SIG-M5 treated with dmso at 0.1 percent for 504 hours (cell line): Measurements from ENCODE around the gene PAH.

ENCODE experiments used
- DNase-seq: peaks from one replicate; lab custom pipeline; 2025; ENCODE audit not compliant: unreplicated experiment; lab: John Stamatoyannopoulos, UW

PAH gene

DNA sequence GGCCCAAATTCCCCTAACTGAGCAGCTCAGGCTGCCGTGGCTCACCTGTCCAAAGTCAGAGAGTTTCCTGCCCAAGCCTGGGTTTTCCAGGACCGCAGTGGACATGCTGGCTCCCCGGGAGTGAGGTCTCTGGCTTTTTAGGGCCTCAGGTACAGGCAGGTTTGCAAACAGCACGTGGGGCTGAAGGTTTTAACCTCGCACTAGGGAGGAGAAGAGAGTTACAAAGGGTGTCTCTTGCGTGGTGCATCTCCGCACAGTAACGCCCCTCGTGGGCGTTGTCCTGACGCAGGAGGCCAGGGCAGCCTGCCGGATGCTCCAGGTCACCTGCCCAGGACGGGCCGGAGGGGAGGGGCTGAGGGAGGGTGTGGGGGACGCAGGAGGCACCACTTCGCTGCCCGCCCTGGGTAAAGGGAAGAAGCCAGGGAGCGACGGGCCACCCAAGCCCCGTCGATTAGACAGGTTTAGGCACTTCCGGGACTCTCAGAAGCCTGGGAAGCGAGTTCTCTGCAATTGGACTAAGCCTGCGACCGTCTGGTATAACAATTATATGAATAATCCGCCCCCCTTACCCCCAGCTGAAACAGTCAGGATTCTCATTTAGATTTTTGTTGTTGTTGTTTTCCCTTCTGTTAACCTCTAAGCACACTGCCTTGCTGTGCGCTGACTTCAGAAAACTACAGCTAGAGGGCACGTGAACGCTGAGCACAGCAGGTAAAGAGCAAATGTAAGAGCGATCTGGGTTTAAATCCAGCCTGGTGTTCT is at the start of gene PAH:
TSS of gene PAH (minus strand) at position 219 of the 762 bp plus-strand sequence. CDS start at position 105, 114 bp downstream.
- DNase-seq = no peak

DNA sequence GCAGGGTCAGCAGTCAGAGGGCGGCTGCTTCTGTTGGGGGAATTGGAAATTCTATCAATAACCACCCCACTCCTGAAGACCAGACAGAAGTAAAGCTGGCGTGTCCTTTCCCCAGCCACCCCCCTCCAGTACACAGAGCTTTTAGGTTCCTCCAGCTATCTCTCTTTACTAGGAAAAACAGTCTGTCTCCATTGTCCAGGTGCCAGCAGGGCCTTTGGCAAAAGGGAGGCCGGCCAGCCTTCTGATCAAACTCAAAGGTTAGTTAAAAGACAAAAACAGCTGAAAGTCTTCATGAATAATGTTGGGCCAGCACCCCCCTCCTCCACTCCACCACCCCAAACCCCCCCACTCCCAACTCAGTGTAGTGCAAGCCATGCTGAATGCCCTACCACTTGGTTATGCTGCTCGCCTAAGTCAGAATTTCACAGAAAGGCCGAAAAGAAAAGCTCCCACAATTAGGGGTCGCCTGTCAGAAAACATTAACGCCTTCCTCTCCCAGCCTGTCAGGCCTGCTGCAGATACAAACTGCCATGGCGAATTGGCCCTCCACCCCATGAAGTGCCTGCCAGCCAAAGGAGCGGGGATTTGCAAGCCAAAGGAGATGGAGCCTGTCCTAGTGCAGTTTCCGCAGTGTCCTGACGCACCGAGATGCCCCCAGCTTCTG is 49.3 kb upstream of the PAH start:
- DNase-seq = no peak

DNA sequence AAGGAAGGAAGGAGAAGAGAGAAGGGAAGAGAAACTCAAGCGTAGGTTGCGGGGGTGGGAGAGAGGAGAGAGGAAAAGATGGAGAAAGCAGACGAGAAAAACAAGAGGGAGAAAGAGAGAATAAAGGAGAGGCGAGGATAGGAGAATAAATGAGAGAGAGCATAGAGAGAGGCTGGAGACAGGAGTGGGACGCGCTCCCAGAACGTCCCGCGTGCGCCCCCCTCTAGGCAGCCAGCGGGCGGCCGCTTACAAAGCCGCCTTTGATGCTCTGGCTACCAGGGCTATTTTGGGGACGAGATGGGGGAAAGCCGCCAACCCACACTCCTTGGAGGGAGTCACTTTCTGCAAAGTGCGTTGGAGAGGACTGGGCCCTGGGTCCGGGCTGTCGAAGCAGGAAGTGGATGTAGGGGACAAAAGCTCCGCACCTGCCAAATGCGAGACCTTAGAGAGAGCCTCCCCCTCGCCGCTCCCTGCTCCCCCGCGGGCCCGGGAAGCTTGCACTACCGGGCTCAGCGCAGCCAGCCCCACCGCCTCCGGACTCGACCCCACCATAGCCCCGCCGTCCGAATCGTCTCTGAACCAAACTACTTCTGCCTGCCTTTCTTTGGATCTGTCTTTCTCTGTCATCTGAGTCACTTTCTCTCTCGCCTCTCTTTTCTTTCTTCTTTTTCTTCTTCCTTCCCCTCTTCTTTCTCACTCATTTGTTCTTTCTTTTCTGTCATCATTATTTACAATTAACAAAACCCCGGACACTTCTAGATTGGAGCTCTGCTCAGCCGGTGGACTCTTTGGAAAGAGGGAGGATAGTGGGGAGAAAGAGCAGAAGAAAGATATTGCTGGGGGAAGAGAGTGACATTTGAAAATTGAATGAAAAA is 48.5 kb upstream of the PAH start:
- DNase-seq = no peak

DNA sequence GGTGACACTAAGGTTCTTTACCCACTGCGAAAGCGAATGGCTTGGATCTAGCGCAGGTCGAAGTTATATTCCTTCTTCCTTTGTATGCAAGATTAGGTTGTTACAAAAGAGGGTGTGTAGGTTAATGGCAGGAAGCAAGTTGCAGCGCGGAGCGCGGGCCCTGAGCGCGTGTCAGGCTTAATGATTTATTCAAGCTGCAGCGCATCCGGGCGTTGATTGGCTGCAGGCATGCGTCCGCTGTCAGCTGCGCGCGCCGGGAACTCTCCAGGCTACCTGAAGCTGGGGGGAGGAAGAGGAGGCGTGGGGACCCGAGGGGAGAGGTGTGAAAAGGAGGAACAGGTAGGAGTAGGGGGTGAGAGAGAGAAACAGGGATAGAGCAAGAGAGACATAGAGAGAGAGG is 47.8 kb upstream of the PAH start:
- no peak for DNase-seq

DNA sequence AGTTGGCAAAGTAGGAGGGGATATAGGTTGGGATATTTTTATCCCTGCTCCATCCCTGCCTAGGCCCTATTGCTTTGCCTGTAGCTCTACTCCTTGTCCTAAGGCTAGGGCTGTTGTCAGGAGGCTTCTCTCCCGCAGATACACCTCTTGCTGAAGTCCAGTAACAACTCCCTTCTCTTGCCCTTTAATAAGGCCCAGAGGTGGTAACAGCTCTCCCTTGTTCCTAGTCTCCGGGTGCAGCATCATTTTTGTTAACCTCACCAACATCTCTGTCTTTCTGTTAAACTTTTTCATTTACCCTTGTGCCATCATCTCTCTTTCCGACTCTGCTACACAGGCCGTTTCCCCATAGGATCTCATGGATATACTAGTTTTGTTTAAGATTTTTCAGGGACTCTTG is 46.8 kb upstream of the PAH start:
- no peak for DNase-seq

DNA sequence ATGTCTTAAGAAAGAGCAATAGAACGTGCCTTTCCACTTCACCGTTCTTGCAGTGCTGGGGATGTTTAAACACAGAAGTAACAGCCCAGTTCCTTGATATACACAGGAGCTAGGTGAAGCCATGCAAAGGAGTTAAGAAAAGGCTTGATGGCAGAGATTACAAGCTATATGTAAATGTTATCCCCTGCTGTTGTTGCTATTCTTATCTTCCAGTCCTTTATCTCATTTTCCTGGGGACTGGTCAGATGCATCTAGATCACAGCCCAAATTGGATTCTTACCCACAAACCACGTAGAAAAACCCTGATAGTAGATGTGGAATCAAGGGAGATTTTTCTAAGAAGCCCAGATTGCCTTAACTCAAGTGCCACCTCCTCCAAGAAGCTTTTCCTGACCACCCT is 45.9 kb upstream of the PAH start:
- no peak for DNase-seq

DNA sequence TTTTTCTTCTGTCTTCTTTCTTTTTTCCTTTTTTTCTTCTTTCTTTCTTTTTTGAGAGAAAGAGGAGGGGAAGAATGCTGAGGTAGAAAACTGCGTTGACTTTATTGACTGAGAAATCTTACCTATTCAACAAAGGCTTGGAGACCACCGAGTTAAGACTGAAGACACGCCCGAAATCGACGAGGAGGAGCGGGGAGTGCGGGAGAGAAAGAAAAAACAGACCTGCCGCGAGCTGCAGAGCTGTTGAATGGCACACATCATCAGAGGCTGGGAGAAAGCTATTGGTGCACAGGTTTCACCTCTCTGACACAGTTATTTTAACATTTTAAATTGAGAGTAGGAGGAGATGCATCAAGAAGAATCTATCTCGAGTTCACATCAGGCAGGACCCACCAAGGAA is 45.5 kb upstream of the PAH start:
- DNase-seq = no peak

DNA sequence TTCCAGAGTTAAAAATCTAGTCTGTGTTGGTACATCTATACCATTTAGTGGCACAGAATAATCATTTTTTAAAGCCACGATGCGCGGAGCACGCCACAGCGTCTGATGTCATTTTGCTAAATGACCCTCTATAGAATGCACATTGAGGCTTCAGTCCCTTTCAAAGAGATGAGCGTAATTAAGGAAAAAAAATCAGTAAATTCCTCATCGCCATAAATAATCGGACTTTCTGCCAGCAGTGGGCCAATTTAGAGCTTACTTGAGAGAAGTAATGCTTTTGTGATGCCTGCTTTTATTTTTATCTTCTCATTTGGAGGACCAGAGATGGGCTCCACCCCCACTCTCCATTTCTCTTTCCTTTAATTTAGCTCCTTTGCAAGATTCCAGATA is 44.4 kb upstream of the PAH start:
- no peak for DNase-seq

DNA sequence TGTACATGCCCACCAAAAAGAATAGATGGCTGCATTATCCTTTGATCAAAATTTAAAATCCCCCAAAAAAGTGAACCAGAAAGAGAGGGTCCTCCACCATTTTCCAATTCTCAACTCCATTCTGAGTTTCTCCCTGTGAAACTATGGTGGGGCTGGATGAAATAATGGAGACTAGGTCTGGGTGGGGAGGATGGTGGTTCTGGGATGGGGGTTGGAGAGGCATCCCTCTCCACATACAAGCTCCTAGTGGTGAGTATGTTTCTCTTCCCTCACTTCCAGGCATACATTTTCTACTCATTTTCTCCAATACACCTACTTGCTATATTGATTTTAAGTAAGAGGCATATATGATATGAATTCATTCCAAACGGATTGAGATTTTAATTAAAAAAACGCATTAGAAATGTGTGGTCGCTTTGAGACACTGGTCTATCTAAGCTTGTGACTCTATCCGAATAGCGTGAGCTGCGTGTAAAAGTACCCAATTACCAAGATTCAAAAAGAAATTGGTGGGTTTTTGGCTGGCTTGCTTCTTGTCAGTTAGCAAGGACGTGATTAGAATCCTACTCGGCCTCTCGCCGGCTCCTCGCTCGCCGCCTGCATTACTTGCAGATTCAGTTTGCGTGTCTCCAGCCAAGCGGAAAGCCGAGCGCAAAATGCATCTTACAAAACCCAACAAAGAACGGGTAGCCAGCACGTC is 43.9 kb upstream of the PAH start:
- DNase-seq = no peak

DNA sequence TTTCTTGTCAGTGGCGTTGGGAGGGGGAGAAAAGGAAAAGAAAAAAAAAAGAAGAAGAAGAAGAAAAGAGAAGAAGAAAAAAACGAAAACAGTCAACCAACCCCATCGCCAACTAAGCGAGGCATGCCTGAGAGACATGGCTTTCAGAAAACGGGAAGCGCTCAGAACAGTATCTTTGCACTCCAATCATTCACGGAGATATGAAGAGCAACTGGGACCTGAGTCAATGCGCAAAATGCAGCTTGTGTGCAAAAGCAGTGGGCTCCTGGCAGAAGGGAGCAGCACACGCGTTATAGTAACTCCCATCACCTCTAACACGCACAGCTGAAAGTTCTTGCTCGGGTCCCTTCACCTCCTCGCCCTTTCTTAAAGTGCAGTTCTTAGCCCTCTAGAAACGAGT is 42.3 kb upstream of the PAH start:
- DNase-seq = no peak

DNA sequence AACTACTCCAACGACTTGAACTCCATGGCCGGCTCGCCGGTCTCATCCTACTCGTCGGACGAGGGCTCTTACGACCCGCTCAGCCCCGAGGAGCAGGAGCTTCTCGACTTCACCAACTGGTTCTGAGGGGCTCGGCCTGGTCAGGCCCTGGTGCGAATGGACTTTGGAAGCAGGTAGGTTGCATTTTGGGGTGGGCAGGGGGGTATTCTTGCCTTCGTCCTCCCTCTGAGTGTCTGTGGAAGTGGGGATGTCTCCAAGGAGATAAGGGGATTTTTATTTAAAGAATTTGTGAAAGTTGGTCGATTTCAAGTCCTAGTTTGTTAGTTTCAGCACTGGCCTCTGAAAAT is 41.8 kb upstream of the PAH start:
- no peak for DNase-seq

DNA sequence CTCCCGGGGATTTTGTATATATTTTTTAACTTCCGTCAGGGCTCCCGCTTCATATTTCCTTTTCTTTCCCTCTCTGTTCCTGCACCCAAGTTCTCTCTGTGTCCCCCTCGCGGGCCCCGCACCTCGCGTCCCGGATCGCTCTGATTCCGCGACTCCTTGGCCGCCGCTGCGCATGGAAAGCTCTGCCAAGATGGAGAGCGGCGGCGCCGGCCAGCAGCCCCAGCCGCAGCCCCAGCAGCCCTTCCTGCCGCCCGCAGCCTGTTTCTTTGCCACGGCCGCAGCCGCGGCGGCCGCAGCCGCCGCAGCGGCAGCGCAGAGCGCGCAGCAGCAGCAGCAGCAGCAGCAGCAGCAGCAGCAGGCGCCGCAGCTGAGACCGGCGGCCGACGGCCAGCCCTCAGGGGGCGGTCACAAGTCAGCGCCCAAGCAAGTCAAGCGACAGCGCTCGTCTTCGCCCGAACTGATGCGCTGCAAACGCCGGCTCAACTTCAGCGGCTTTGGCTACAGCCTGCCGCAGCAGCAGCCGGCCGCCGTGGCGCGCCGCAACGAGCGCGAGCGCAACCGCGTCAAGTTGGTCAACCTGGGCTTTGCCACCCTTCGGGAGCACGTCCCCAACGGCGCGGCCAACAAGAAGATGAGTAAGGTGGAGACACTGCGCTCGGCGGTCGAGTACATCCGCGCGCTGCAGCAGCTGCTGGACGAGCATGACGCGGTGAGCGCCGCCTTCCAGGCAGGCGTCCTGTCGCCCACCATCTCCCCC is 41.2 kb upstream of the PAH start:
- DNase-seq = no peak

DNA sequence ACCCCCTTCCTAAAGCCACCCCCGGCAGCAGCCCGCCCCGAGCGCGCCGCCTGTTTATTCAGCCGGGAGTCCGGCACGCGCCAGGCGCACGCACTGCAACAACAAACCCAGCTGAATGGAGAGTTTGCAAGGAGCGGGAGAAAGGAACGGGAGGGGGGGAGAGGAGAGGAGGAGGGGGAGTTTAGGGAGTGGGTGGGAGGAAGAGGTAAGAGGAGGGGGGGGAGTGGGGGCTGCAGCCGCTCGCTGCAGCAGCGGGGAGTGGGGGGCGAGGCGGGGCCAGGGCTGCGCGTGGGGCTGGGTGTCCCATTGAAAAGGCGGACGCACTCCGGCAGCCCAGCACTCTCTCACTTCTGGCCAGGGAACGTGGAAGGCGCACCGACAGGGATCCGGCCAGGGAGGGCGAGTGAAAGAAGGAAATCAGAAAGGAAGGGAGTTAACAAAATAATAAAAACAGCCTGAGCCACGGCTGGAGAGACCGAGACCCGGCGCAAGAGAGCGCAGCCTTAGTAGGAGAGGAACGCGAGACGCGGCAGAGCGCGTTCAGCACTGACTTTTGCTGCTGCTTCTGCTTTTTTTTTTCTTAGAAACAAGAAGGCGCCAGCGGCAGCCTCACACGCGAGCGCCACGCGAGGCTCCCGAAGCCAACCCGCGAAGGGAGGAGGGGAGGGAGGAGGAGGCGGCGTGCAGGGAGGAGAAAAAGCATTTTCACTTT is 40.5 kb upstream of the PAH start, which contains the start of gene ASCL1:
TSS of gene ASCL1 (plus strand) at position 336 of the 712 bp plus-strand sequence. CDS start 571 bp downstream, outside the sequence.
- no peak for DNase-seq

DNA sequence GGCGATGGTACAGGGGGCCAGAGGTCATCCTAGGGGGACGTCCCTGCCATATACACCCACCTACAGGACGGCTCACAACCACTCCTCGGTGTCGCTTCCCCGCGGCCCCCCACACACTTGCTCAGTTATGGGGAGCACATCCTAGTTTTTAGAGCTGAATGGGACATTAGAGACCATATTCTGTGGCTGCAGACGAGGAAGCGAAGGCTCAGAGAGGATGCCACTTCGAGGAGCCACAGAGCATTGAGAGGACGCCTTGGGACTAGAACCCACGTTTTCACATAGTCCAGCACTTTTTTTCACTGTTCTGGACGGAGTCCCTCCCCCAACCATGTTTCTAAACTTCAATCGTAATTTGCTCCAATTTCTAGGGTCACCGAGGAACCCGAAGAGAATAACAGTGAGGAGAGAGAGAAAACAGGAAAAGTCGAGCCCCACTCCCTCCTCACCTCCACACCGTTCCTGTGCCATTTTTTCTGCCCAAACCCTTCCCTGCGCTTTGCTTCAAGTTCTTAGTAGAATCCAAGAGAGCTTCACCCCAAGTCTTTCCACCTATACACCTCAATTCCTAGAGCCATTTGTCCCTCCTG is 39.8 kb upstream of the PAH start:
- no peak for DNase-seq

DNA sequence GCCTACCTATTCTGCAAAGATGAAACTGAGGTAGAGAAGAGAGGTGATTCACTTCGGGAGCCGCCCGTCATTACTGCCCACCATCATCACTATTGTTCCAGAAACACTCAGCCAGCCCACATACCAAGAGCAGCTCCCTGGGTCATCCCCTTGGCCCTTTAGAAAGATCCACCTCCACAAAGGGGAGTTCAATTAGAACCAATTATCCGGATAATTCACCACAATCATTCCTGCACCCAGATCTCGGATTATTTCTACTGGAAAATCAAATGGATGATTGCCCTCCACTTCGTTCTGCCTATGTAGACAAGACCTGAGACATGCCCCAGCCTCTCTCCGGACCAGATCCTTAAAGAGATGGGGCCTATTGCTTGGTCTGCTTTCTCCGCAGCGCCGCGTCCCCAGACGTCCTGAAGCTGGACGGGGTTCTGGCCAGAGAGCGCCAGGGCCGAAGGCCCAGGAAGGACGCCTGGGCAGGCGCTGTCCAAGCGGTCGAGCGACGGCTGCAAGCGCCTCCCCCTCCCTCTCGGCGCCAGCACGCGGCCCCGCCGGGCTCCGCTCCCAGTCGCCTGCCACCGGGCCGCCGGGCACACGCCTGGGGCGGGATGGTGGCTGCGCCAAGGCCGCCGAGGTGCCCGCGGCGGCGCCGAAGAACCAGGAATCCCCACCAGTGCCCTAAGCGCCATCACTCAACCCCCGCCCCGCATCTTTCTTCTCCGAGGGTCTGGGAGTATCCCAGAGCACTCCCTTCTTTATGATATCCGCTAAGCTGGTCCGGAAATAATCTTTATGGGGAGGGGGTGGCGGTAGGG is 39.1 kb upstream of the PAH start:
- no peak for DNase-seq

DNA sequence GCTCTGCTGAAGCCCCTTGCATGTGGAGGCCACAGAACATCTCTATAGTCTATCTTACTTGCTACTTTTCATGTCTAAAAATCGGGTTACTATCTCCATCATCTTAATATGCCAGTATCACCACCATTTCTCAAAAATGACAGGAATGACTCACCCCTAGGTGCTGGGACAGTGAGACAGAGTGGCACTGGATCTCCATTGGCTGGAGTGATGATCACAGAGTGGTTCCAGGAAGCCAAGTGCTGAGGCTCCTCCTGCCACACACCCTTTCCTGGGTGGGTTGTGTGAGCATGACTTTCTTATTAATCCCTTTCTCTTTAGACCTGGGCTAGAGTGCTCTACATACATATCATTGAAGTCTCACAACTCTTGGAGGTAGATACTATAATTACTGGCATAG is 37.1 kb upstream of the PAH start:
- no peak for DNase-seq

DNA sequence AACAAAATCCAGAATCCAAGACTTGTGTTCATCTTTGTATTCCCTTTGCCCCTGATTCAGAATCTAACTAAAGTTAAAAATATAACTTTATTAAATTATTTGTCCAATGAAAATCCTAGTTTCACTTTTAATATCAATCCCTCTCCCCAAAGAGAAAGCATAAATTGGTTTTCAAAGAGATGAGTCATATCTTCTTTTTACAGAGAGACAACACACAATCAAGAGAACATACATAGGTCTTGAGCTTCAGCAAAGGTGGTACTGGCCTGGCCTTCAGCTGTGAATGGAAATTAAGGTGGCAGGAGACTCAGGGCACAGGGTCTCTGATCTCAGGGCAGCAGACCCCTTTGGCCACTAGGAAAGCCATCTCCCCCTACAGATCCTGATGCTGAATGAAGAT is 36.2 kb upstream of the PAH start:
- no peak for DNase-seq

DNA sequence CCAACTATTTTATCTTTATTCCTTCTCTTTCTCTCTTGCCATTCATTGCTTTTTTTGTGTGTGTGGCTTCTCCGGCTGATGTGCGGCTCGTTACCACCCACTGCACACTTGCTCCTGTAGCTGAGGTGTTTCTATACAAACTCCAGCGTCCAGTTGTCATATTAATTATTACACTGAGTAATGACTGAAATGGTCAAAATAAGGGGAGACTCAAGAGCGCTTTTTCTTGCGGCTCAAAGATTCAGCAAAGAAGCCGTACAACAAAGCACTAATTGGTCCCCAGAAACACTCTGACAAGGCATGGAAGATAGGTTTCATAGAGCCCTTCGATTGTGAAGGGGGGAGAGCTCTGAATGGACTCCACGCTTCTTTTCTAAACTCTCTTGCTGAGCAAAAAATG is 34.8 kb upstream of the PAH start:
- no peak for DNase-seq
